Measurements from ENCODE around the gene HCK.

GRCh38 chr20:32077190-32077589, 25.1 kb downstream of the HCK start:
- TF ChIP-seq CTCF (conservative IDR thresholded peaks at IDR 0.05 in 1 of 2, IDR thresholded peaks at IDR 0.05 in 1 of 2; ENCODE audit: low read depth in 1 of 2, low read length in 2 of 2) = no peak
- TF ChIP-seq EZH2 (IDR thresholded peaks at IDR 0.05; ENCODE audit: low read length, missing control alignments) = no peak
